GM23248 (cell line): ENCODE results near the gene GRIK5.

Experiments
- EZH2 ChIP-seq: fragments of 200-600 bp; sonication (generic); IDR thresholded peaks from 2 replicates; pipeline ENCODE4 v1.6.1; 2018; ENCODE audit warnings: antibody characterized with exemption, mild to moderate bottlenecking; ENCODE audit not compliant: insufficient read depth, poor library complexity, severe bottlenecking
- EZH2phosphoT487 ChIP-seq: fragments of 200-600 bp; sonication (generic); IDR thresholded peaks from 2 replicates; pipeline ENCODE4 v1.6.1; 2018; ENCODE audit warnings: antibody characterized with exemption, moderate library complexity, mild to moderate bottlenecking, low read depth; ENCODE audit not compliant: insufficient read depth

- TF ChIP-seq EZH2 (no peak), EZH2phosphoT487 (no peak)
Measured at GRCh38 chr19:42052241-42052863, 17.7 kb downstream of the GRIK5 start.
